Peyer's patch (tissue), 4 donors: Measurements from ENCODE around the gene PCDHGA12. TPM values are rescaled to one million over a fixed set of nuclear protein-coding genes. Genes with fewer than 3 reads are reported as not detected.

Experiments used
- DNase-seq, 3 donors: peaks; one replicate each; pipeline ENCODE4 v3.0.0-alpha.2; 2017 to 2019
- H3K27ac ChIP-seq, 4 donors: fragments of 200-600 bp; sonication (generic); one replicate each; pipeline ENCODE4 v1.5.1; 2016 to 2019
- H3K27me3 ChIP-seq, 2 donors: fragments of 200-600 bp; sonication (generic); one replicate each; pipeline ENCODE4 v1.5.1; 2019
- H3K36me3 ChIP-seq, 3 donors: fragments of 200-600 bp; sonication (generic); one replicate each; pipeline ENCODE4 v1.5.1; 2016 to 2019
- H3K4me1 ChIP-seq, 4 donors: fragments of 200-600 bp; sonication (generic); one replicate each; pipeline ENCODE4 v1.5.1; 2016 to 2019
- H3K4me3 ChIP-seq, 4 donors: fragments of 200-600 bp; sonication (generic); 1 replicate in 3 of 4; 2 replicates in 1 of 4; pipeline ENCODE4 v1.5.1; 2016 to 2019; ENCODE audit warnings: mild to moderate bottlenecking in 1 of 4
- H3K9me3 ChIP-seq, 4 donors: fragments of 200-600 bp; sonication (generic); one replicate each; pipeline ENCODE4 v1.5.1; 2016 to 2019; ENCODE audit warnings: mild to moderate bottlenecking in 1 of 4
- POLR2A ChIP-seq, 2 donors: fragments of 450-650 bp; IDR thresholded peaks; one replicate each; pipeline ENCODE4 v1.5.1; 2017; ENCODE audit warnings: antibody characterized with exemption in 2 of 2, mild to moderate bottlenecking in 2 of 2, moderate library complexity in 2 of 2
- total RNA-seq, 4 donors: library from RNA; depleted of rRNA; stranded (reverse); fragments of >200 nt; gene quantifications; one replicate each; pipeline ENCODE4 v1.1.0, GENCODE V29; 2016
- TF ChIP-seq, protein P1 (sequence below), 6 experiments: fragments of 450-650 bp in 4 of 6; fragments of 200-600 bp in 2 of 6; sonication (generic) in 1 of 6; IDR thresholded peaks; one replicate each; pipeline ENCODE4 v1.5.1; 2017 to 2019; ENCODE audit warnings: antibody characterized with exemption in 6 of 6, mild to moderate bottlenecking in 3 of 6, moderate library complexity in 1 of 6

Gene PCDHGA12
- total RNA-seq, result 10 to 100 TPM in 1 of 4 donors, 1 to 10 TPM in 3; 1.4 to 12.4 (median 4.7) TPM

DNA sequence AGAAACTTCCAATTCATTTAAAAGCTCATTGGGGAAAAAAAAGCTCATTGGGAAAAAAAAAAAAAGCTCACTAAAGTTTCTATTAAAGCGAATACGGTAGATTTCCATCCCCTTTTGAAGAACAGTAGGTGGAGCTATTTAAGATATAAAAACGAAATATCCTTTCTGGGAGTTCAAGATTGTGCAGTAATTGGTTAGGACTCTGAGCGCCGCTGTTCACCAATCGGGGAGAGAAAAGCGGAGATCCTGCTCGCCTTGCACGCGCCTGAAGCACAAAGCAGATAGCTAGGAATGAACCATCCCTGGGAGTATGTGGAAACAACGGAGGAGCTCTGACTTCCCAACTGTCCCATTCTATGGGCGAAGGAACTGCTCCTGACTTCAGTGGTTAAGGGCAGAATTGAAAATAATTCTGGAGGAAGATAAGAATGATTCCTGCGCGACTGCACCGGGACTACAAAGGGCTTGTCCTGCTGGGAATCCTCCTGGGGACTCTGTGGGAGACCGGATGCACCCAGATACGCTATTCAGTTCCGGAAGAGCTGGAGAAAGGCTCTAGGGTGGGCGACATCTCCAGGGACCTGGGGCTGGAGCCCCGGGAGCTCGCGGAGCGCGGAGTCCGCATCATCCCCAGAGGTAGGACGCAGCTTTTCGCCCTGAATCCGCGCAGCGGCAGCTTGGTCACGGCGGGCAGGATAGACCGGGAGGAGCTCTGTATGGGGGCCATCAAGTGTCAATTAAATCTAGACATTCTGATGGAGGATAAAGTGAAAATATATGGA, at the start of gene PCDHGA12:
PCDHGA12 (plus strand) TSS at position 176 of the 782 bp plus-strand sequence; CDS start at position 429, 253 bp downstream.
- Histone ChIP-seq H3K27ac (no peak within 1 kb of the TSS), H3K36me3 (no peaks in the 10 kb centered on the region), H3K4me3 (peak within 1 kb of the TSS in 3 of 4 donors; percentile 16 to 23 (median 21)), H3K27me3 (no peaks in the 10 kb centered on the region), H3K9me3 (peaks cover 0 to 84% (median 9%) of the 10 kb centered on the region in 4 donors), H3K4me1 (no peaks in the 10 kb centered on the region)
- peak in 1 of 3 donors; percentile 40 for DNase-seq
- TF ChIP-seq, protein P1, sequence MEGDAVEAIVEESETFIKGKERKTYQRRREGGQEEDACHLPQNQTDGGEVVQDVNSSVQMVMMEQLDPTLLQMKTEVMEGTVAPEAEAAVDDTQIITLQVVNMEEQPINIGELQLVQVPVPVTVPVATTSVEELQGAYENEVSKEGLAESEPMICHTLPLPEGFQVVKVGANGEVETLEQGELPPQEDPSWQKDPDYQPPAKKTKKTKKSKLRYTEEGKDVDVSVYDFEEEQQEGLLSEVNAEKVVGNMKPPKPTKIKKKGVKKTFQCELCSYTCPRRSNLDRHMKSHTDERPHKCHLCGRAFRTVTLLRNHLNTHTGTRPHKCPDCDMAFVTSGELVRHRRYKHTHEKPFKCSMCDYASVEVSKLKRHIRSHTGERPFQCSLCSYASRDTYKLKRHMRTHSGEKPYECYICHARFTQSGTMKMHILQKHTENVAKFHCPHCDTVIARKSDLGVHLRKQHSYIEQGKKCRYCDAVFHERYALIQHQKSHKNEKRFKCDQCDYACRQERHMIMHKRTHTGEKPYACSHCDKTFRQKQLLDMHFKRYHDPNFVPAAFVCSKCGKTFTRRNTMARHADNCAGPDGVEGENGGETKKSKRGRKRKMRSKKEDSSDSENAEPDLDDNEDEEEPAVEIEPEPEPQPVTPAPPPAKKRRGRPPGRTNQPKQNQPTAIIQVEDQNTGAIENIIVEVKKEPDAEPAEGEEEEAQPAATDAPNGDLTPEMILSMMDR (IDR thresholded peaks at IDR 0.05), result peak in 5 of 6 experiments; percentile 9 to 23 (median 11)
- TF ChIP-seq POLR2A (IDR thresholded peaks at IDR 0.05), result no peak

DNA sequence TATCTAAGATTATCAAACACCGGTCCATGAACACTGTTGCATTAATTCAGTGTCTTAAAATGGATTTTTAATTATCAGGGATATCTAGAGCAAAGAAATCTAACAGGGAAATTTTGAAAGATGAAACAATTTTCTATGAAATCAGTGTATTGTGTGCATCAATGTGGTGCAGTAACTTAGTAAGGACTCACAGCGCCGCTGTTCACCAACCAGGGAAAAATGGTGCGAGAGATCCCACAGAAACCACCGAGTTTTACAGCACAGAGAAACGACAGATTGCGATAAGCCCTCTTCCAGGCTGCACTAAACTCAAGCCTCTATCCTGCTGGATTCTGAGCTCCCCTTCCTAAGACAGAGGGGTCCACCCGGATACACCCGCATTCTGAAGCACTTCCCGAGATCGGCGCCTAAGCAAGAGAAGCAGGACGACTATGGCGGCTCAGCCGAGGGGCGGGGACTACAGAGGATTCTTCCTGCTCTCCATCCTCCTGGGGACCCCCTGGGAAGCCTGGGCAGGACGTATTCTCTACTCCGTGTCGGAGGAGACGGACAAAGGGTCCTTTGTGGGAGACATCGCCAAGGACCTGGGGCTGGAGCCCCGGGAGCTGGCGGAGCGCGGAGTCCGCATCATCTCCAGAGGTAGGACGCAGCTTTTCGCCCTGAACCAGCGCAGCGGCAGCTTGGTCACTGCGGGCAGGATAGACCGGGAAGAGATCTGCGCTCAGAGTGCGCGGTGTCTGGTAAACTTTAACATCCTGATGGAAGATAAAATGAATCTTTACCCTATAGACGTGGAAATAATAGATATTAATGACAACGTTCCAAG, 47.6 kb upstream of the PCDHGA12 start, which contains the start of gene PCDHGA7:
PCDHGA7 (plus strand) TSS at position 274 of the 826 bp plus-strand sequence; CDS start at position 432, 158 bp downstream.
- Histone ChIP-seq H3K4me3 (peak within 1 kb of the TSS in 2 of 4 donors; percentile 24 to 25), H3K27ac (no peak within 1 kb of the TSS)
- no peak for DNase-seq

DNA sequence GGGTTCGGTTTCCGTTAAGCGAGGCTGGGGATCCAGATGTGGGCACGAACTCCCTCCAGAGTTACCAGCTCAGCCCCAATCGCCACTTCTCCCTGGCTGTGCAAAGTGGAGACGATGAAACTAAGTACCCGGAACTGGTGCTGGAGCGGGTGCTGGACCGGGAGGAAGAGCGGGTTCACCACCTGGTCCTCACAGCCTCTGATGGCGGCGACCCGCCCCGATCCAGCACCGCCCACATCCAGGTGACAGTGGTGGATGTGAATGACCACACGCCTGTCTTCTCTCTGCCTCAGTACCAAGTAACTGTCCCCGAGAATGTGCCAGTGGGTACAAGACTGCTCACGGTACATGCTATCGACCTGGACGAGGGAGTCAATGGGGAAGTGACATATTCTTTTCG, 47.0 kb upstream of the PCDHGA12 start:
- peaks cover 0 to 50% (median 4%) of the 10 kb centered on the region in 4 donors for H3K9me3 ChIP-seq
- H3K27ac ChIP-seq, result no peak overlapping the region
- H3K36me3 ChIP-seq, result no peaks in the 10 kb centered on the region
- no peak for DNase-seq
- TF ChIP-seq, protein P1 (IDR thresholded peaks at IDR 0.05), result no peak
- TF ChIP-seq POLR2A (IDR thresholded peaks at IDR 0.05), result no peak
- H3K27me3 ChIP-seq, result no peaks in the 10 kb centered on the region
- H3K4me1 ChIP-seq, result no peaks in the 10 kb centered on the region
- no peak overlapping the region for H3K4me3 ChIP-seq

More for the DNA sequence above, 47.6 kb upstream of the PCDHGA12 start, which contains the start of gene PCDHGA7:
- Histone ChIP-seq H3K36me3 (no peaks in the 10 kb centered on the region), H3K4me1 (no peaks in the 10 kb centered on the region), H3K27me3 (no peaks in the 10 kb centered on the region), H3K9me3 (peaks cover 0 to 54% (median 4%) of the 10 kb centered on the region in 4 donors)
- TF ChIP-seq, protein P1 (IDR thresholded peaks at IDR 0.05), result no peak

DNA sequence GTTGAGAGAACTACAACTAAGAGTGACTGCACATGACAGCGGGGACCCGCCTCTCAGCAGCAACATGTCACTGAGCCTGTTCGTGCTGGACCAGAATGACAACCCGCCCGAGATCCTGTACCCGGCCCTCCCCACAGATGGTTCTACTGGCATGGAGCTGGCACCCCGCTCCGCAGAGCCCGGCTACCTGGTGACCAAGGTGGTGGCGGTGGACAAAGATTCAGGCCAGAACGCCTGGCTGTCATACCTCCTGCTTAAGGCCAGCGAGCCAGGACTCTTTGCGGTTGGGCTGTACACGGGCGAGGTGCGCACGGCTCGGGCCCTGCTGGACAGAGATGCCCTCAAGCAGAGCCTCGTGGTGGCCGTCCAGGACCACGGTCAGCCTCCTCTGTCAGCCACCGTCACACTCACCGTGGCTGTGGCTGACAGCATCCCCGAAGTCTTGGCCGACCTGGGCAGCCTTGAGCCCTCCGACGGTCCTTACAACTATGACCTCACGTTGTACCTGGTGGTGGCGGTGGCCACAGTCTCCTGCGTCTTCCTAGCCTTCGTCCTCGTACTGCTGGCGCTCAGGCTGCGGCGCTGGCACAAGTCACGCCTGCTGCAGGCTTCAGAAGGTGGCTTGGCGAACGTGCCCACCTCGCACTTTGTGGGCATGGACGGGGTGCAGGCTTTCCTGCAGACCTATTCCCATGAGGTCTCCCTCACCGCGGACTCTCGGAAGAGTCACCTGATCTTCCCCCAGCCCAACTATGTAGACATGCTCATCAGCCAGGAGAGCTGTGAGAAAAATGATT, 45.6 kb upstream of the PCDHGA12 start:
- Histone ChIP-seq H3K27ac (no peak overlapping the region), H3K4me3 (no peak overlapping the region), H3K4me1 (no peaks in the 10 kb centered on the region), H3K27me3 (no peaks in the 10 kb centered on the region), H3K36me3 (no peaks in the 10 kb centered on the region), H3K9me3 (peaks cover 0 to 63% (median 7%) of the 10 kb centered on the region in 4 donors)
- no peak for TF ChIP-seq POLR2A (IDR thresholded peaks at IDR 0.05)
- TF ChIP-seq, protein P1 (IDR thresholded peaks at IDR 0.05), result no peak
- DNase-seq, result no peak
